ENCODE measurements around the gene FOXA3. TPM values are rescaled to one million over a fixed set of nuclear protein-coding genes. Genes with fewer than 3 reads are reported as not detected.

Gene FOXA3
- total RNA-seq, 2 donors from 2014 or later, result 0.09 to 1.1 TPM

DNA sequence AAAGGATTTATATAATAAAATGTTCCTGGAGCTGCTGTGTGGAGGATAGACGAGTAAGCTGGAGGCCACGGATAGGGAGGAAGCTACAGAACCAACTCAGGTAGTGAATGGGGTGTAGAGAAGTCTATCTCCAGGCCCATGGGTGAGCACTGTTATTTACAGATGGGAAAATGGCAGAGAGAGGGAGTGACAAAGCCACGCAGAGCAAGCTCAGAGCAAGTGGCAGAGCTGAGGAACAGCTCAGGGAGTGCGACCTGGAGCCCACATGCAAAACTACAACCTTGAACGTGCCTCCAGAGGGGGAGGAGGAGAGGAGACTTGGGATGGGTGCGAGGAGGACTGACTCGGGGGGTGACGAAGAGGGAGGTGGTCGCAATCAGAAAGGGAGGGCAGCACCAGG is 35.6 kb upstream of the FOXA3 start:
- Histone ChIP-seq H3K9me3 (no peaks in the 10 kb centered on the region), H3K4me1 (replicated peaks) (peaks cover 9% of the 10 kb centered on the region), H3K27ac (no peak overlapping the region), H3K36me3 (peaks cover 13 to 34% of the 10 kb centered on the region in 2 donors), H3K4me3 (no peak overlapping the region), H3K27me3 (replicated peaks; ENCODE audit: insufficient read depth) (no peaks in the 10 kb centered on the region)
- WGBS, result 81% methylated on average over 9 of the region's 9 CpGs
- TF ChIP-seq POLR2A (IDR thresholded peaks at IDR 0.05) (no peak), POLR2AphosphoS5 (IDR thresholded peaks at IDR 0.05) (no peak)
- TF ChIP-seq, protein P1, sequence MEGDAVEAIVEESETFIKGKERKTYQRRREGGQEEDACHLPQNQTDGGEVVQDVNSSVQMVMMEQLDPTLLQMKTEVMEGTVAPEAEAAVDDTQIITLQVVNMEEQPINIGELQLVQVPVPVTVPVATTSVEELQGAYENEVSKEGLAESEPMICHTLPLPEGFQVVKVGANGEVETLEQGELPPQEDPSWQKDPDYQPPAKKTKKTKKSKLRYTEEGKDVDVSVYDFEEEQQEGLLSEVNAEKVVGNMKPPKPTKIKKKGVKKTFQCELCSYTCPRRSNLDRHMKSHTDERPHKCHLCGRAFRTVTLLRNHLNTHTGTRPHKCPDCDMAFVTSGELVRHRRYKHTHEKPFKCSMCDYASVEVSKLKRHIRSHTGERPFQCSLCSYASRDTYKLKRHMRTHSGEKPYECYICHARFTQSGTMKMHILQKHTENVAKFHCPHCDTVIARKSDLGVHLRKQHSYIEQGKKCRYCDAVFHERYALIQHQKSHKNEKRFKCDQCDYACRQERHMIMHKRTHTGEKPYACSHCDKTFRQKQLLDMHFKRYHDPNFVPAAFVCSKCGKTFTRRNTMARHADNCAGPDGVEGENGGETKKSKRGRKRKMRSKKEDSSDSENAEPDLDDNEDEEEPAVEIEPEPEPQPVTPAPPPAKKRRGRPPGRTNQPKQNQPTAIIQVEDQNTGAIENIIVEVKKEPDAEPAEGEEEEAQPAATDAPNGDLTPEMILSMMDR (IDR thresholded peaks at IDR 0.05), result no peak
- DNase-seq (ENCODE audit: low spot score), result no peak
- intact Hi-C loops (cut with DNase I), result no loop called here

DNA sequence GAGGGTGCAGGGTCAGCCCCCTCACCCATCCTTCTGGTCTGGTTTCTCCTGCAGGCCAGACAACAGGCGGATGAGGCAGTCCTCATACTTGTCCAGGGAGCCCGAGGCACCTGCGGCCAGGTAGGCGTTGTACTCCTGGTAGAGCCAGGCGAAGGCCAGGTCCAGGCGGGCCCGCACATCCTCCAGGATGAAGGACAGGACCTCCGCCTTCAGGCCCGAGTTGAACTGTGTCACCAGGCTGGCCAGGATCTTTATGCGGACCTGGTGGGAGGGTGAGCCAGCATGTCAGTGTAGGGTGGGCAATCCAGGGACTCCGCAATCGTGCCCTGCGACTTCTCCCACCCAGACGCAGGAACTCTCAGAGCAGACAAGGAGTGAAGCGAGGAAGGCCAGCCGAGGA is 35.2 kb upstream of the FOXA3 start:
- no peaks in the 10 kb centered on the region for H3K27me3 ChIP-seq (replicated peaks; ENCODE audit: insufficient read depth)
- WGBS, result 95% methylated on average over 16 of the region's 16 CpGs
- peaks cover 13 to 34% of the 10 kb centered on the region in 2 donors for H3K36me3 ChIP-seq
- H3K9me3 ChIP-seq, result no peaks in the 10 kb centered on the region
- H3K27ac ChIP-seq, result no peak overlapping the region
- intact Hi-C loops (cut with DNase I), result no loop called here
- TF ChIP-seq POLR2A (IDR thresholded peaks at IDR 0.05), result no peak
- TF ChIP-seq, protein P1 (IDR thresholded peaks at IDR 0.05), result no peak
- TF ChIP-seq POLR2AphosphoS5 (IDR thresholded peaks at IDR 0.05), result no peak
- DNase-seq (ENCODE audit: low spot score), result no peak
- H3K4me1 ChIP-seq (replicated peaks), result peaks cover 9% of the 10 kb centered on the region
- H3K4me3 ChIP-seq, result no peak overlapping the region

DNA sequence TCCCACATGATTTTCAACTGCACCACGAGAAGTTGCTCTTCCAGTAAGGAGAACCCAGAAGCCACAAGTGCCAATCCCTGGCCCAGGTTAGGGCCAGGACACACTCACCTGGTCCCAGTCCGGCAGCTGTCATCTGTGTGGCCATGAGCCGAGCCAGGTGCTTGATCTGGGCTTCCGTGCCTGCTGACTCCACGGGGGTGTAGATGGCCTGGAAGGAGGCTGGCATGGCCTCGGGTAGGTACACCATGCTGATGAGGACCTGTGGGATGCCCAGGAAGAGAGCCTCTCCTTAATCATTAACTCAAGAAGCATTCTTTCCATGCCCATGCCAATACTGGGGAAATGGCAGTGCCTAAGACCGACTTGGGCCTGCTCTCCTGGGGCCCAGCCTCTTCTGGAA is 29.2 kb upstream of the FOXA3 start:
- no peak for DNase-seq (ENCODE audit: low spot score)
- no peaks in the 10 kb centered on the region for H3K9me3 ChIP-seq
- WGBS, result 87% methylated on average over 7 of the region's 7 CpGs
- H3K27ac ChIP-seq, result no peak overlapping the region
- no peaks in the 10 kb centered on the region for H3K4me1 ChIP-seq (replicated peaks)
- TF ChIP-seq, protein P1 (IDR thresholded peaks at IDR 0.05), result no peak
- TF ChIP-seq POLR2A (IDR thresholded peaks at IDR 0.05) (no peak), POLR2AphosphoS5 (IDR thresholded peaks at IDR 0.05) (no peak)
- no peak overlapping the region for H3K4me3 ChIP-seq
- peaks cover 16 to 26% of the 10 kb centered on the region in 2 donors for H3K36me3 ChIP-seq
- intact Hi-C loops (cut with DNase I), result no loop called here
- H3K27me3 ChIP-seq (replicated peaks; ENCODE audit: insufficient read depth), result no peaks in the 10 kb centered on the region

DNA sequence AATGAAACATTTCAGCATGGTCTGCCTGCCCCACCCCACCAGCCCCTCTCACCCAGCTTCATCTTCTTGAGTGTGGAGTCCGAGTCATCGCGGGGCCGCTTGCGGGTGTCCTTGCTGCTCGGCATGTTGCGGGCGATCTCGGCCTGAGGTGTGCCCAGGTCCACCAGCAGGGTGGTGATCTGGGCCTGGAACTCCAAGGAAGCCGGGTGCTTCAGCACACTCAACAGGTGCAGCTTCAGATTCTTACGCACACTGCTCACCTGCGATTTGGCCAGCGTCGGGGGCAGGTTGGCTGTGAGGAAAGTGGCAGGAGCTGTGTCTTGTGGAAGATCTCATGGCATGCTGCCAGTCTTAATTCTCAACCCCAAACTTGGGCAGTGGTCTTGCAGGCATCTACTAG is 21.9 kb upstream of the FOXA3 start:
- WGBS, result 91% methylated on average over 11 of the region's 14 CpGs
- intact Hi-C loops (cut with DNase I), result no loop called here

DNA sequence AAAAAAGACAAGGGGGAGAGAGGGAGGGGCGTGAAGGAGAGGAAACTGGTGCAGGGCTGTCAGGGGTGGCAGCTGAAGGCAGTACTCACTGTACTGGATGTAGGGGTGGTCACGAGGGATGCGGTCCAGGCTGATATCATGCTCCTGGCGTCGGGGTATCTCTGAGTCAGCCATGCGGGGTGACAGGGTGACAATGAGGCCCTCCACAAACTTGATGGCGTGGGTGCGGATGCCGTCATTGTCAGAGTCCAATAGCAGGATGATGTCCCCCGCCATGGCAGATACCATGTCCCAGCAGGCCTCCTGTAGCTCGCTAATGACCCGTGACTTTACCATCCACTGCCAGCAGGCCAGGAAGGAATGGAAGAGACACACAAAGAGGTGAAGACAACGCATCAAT is 16.5 kb upstream of the FOXA3 start:
- no peak for DNase-seq (ENCODE audit: low spot score)
- intact Hi-C loops (cut with DNase I), result no loop called here

More for the DNA sequence above, 21.9 kb upstream of the FOXA3 start:
- TF ChIP-seq, protein P1 (IDR thresholded peaks at IDR 0.05), result no peak
- no peak for TF ChIP-seq POLR2A (IDR thresholded peaks at IDR 0.05)
- TF ChIP-seq POLR2AphosphoS5 (IDR thresholded peaks at IDR 0.05), result no peak
- Histone ChIP-seq H3K4me3 (no peak overlapping the region), H3K27me3 (replicated peaks; ENCODE audit: insufficient read depth) (no peaks in the 10 kb centered on the region), H3K9me3 (no peaks in the 10 kb centered on the region), H3K27ac (no peak overlapping the region), H3K36me3 (peaks cover 10 to 17% of the 10 kb centered on the region in 2 donors), H3K4me1 (replicated peaks) (no peaks in the 10 kb centered on the region)
- no peak for DNase-seq (ENCODE audit: low spot score)

More for the DNA sequence above, 16.5 kb upstream of the FOXA3 start:
- Histone ChIP-seq H3K4me3 (no peak overlapping the region), H3K27me3 (replicated peaks; ENCODE audit: insufficient read depth) (no peaks in the 10 kb centered on the region), H3K4me1 (replicated peaks) (no peaks in the 10 kb centered on the region), H3K9me3 (no peaks in the 10 kb centered on the region), H3K27ac (no peak overlapping the region), H3K36me3 (peaks cover 11 to 34% of the 10 kb centered on the region in 2 donors)
- WGBS, result 88% methylated on average over 13 of the region's 13 CpGs
- TF ChIP-seq POLR2AphosphoS5 (IDR thresholded peaks at IDR 0.05) (no peak), POLR2A (IDR thresholded peaks at IDR 0.05) (no peak)
- TF ChIP-seq, protein P1 (IDR thresholded peaks at IDR 0.05), result no peak

All from prostate gland (tissue), 2 donors.